HEK293T (cell line): ENCODE measurements around the gene TIMP1.

Experiments used
- CTBP1 ChIP-seq: fragments of 450-650 bp; IDR thresholded peaks from 2 replicates; pipeline ENCODE4 v1.6.1; 2016; ENCODE audit warnings: borderline replicate concordance
- SP1 ChIP-seq: fragments of 450-650 bp; IDR thresholded peaks from 2 replicates; pipeline ENCODE4 v1.6.1; 2017

DNA sequence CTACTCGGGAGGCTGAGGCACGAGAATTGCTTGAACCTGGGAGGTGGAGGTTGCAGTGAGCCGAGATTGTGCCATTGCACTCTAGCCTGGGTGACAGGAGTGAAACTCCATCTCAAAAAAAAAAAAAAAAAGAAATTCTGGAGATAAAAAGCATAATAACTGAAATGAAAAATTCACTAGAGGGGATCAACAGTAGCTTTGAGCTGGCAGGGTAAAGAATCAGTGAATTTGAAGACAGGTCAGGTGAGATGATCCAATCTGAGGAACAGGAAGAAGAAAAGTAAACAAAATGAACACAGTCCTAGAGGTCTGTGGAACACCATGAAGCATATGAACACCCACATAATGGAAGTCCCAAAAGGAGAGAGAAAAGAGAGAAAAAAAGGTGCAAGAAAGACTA lies 15.0 kb downstream of the TIMP1 start:
- TF ChIP-seq CTBP1 (no peak), SP1 (no peak)
